Kidney (tissue), 14 donors: ENCODE results near the gene C1orf35. TPM values are rescaled to one million over a fixed set of nuclear protein-coding genes. Genes with fewer than 3 reads are reported as not detected.

Experiments used
- DNase-seq, 5 donors: peaks; one replicate each; pipeline ENCODE4 v3.0.0-alpha.2; 2013 to 2020
- FAIRE-seq: peaks from 2 replicates; lab custom pipeline; 2012; peaks lifted over from hg19 to GRCh38; lab: Jason Lieb, UNC
- H3K27ac ChIP-seq, 2 donors: one replicate each; pipeline ENCODE4 v1.7.0; 2013; ENCODE audit warnings: low read depth in 2 of 2, low read length in 2 of 2, inconsistent platforms in 1 of 2
- H3K27me3 ChIP-seq: one replicate; pipeline ENCODE4 v1.7.1; 2013; ENCODE audit warnings: low read length, inconsistent platforms; ENCODE audit not compliant: control insufficient read depth, insufficient read depth
- H3K36me3 ChIP-seq, 3 donors: one replicate each; pipeline versions ENCODE4 v1.7.0 to v1.7.1; 2013; ENCODE audit warnings: low read length in 3 of 3, control low read depth in 1 of 3, inconsistent platforms in 1 of 3; ENCODE audit not compliant: insufficient read depth in 3 of 3, control insufficient read depth in 2 of 3
- H3K4me1 ChIP-seq, 3 donors: one replicate each; pipeline versions ENCODE4 v1.7.0 to v1.7.1; 2013; ENCODE audit warnings: low read length in 3 of 3, inconsistent platforms in 1 of 3, low read depth in 1 of 3; ENCODE audit not compliant: control insufficient read depth in 2 of 3, insufficient read depth in 2 of 3
- H3K4me3 ChIP-seq, 3 donors: one replicate each; pipeline versions ENCODE4 v1.7.0 to v1.8.1; 2013; ENCODE audit warnings: low read length in 3 of 3, control low read depth in 1 of 3, inconsistent platforms in 1 of 3
- H3K9ac ChIP-seq, 3 donors: one replicate each; pipeline versions ENCODE4 v1.7.0 to v1.7.1; 2013; ENCODE audit warnings: low read length in 3 of 3, control low read depth in 1 of 3, inconsistent platforms in 1 of 3
- H3K9me3 ChIP-seq, 3 donors: one replicate each; pipeline versions ENCODE4 v1.7.0 to v1.7.1; 2013; ENCODE audit warnings: low read length in 3 of 3, control low read depth in 1 of 3, inconsistent platforms in 1 of 3; ENCODE audit not compliant: control insufficient read depth in 2 of 3, insufficient read depth in 1 of 3
- CTCF ChIP-seq: IDR thresholded peaks from 3 replicates; pipeline ENCODE4 v1.5.1; 2012; ENCODE audit warnings: mild to moderate bottlenecking, moderate library complexity, borderline replicate concordance; ENCODE audit not compliant: insufficient read depth; ENCODE audit errors: extremely low read depth
- intact Hi-C: fragments of 100-400 bp; cut with DNase I; formaldehyde crosslinking; loops from one replicate; pipeline ENCODE4 v1.11.1; 2022
- polyA plus RNA-seq: library from polyadenylated mRNA; stranded (reverse); fragments of 350-450 nt; fragmentation: Illumina TruSeq; extraction: RNeasy Lipid Tissue Mini Kit (QIAGEN cat#74804); gene quantifications from one replicate; pipeline ENCODE4 v1.2.3, GENCODE V29; 2014; ENCODE audit warnings: low read depth, low replicate concordance; ENCODE audit not compliant: insufficient read depth
- total RNA-seq: library from RNA; stranded (reverse); fragmentation: NEBNext Ultra II Directional; extraction: Animal tissue kit (Norgen Biotek cat#: 25700); gene quantifications from one replicate; pipeline ENCODE4 v1.2.1, GENCODE V29; 2021
- donor health status: control.
- donor health status: control.
- donor health status: control.
- donor health status: control.
- donor health status: control.
- donor health status: DM: yes; HTN: yes; CAD: no.
- donor health status: Normal renal cell carcinoma (clear cell type).

C1orf35 gene
- total and polyA plus RNA-seq, 2 donors from 2014 or later = 17.4 to 17.6 TPM

GRCh38 chr1:228068359-228068758, 34.8 kb downstream of the C1orf35 start:
- H3K4me3 ChIP-seq = no peak overlapping the region
- FAIRE-seq (no peak), DNase-seq (no peak)
- no peaks in the 10 kb centered on the region for H3K36me3 ChIP-seq
- intact Hi-C loops = no loop called here
- no peaks in the 10 kb centered on the region for H3K9me3 ChIP-seq
- peaks cover 9% of the 10 kb centered on the region for H3K27me3 ChIP-seq
- H3K27ac ChIP-seq = no peak overlapping the region
- TF ChIP-seq CTCF = no peak
- no peaks in the 10 kb centered on the region for H3K4me1 ChIP-seq
- no peak overlapping the region for H3K9ac ChIP-seq

GRCh38 chr1:228066891-228067654, 36.1 kb downstream of the C1orf35 start:
- H3K27me3 ChIP-seq = peaks cover 9% of the 10 kb centered on the region
- intact Hi-C loops = no loop called here
- no peak for TF ChIP-seq CTCF

GRCh38 chr1:228066416-228066815, 36.7 kb downstream of the C1orf35 start:
- Histone ChIP-seq H3K4me1 (no peaks in the 10 kb centered on the region), H3K36me3 (no peaks in the 10 kb centered on the region), H3K9ac (no peak overlapping the region), H3K9me3 (no peaks in the 10 kb centered on the region), H3K27me3 (peaks cover 6% of the 10 kb centered on the region), H3K27ac (no peak overlapping the region), H3K4me3 (no peak overlapping the region)
- DNase-seq = no peak
- no peak for FAIRE-seq
- intact Hi-C loops = no loop called here
- TF ChIP-seq CTCF = no peak

More at GRCh38 chr1:228066891-228067654, 36.1 kb downstream of the C1orf35 start:
- no peak for FAIRE-seq
- no peaks in the 10 kb centered on the region for H3K4me1 ChIP-seq
- H3K27ac ChIP-seq = no peak overlapping the region
- H3K9ac ChIP-seq = no peak overlapping the region
- peak in 1 of 5 donors; percentile 34 for DNase-seq
- H3K36me3 ChIP-seq = no peaks in the 10 kb centered on the region
- no peak overlapping the region for H3K4me3 ChIP-seq
- no peaks in the 10 kb centered on the region for H3K9me3 ChIP-seq
